GM13976 (cell line): ENCODE results near the gene ARHGAP18.

Experiments
- DNase-seq: peaks from one replicate; pipeline ENCODE4 v3.0.0; 2012; ENCODE audit warnings: low spot score
- CTCF ChIP-seq: IDR thresholded peaks from 2 replicates; pipeline ENCODE4 v1.5.1; 2012; ENCODE audit warnings: borderline replicate concordance, mild to moderate bottlenecking; ENCODE audit not compliant: insufficient read depth; ENCODE audit errors: extremely low read depth, missing control alignments, control extremely low read depth
- in situ Hi-C: fragments of 300-500 bp; cut with MboI; formaldehyde crosslinking; loops from one replicate; pipeline ENCODE4 v1.12.0; 2022; ENCODE audit warnings: low sequenced_read_pairs, mixed read lengths, inconsistent platforms; ENCODE audit not compliant: unreplicated experiment

The ARHGAP18 gene

GRCh38 chr6:129740013-129740412, 30.0 kb upstream of the ARHGAP18 start:
- DNase-seq, result no peak
- no peak for TF ChIP-seq CTCF
- in situ Hi-C loops, result loop anchor here (10.0 kb wide), 1 partner anchor 235 kb away; no protein-coding TSS in a partner anchor

- DNase-seq, result no peak
- in situ Hi-C loops, result no loop called here
- no peak for TF ChIP-seq CTCF
Measured at GRCh38 chr6:129736105-129736504, 26.1 kb upstream of the ARHGAP18 start.

DNA sequence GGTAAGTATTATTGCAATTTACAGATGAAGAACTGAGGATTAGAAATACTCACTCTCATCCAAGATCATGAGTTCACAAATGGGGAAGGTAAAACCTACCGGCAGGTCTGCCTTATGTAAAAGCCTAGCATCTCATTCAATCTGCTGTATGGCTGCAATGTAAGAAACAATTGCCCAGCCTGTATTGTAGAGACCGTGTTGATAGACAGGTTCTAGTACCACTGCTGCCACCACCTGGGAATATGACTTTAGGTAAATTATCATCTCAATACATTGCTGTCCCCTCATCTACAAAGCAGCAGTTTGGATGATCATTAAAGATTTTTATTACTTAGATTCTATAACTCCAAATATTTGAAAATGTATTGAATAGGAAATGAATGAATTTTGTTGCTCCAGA, 23.3 kb upstream of the ARHGAP18 start:
- DNase-seq, result no peak
- in situ Hi-C loops, result no loop called here
- no peak for TF ChIP-seq CTCF

DNA sequence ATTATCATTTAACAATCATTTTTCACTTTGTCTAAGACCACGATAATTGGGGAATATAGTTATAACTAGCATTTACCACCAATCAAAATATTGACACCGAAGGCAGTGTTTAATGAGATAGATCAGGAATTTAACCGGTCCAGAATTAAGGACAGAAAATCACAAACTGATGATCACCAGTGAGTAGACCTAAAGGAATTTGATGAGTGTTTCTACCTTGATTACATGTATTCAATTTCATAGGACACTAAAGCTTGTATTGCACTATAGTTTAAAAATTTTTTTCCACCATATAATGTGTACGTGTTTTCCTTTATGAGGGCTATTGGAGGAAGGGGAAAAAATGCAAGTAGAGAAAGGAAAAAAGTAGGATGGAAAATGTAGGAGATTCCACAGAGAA, 22.6 kb upstream of the ARHGAP18 start:
- no peak for TF ChIP-seq CTCF
- in situ Hi-C loops, result no loop called here
- DNase-seq, result no peak

- in situ Hi-C loops, result no loop called here
- TF ChIP-seq CTCF, result no peak
- DNase-seq, result no peak
Measured at GRCh38 chr6:129732034-129732433, 22.1 kb upstream of the ARHGAP18 start.

DNA sequence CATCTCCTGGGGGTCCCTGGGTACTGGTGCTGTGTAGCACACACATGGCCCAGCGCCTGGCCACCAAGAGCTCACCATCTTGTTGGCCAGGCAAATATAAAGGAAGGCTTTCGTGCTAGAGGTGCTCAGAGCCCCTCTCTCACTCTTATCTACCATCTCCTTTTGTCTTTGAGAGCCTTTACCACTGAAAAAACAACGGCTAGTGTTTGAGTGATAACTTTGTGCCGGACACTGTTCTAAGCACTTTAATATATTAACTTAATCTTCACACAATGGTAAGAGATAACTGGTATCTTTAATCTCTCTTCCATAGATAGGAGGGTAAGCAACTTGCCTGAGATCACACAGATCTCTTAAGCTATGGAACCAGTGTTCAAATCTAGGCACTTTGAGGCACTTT, 21.5 kb upstream of the ARHGAP18 start:
- DNase-seq, result no peak
- in situ Hi-C loops, result no loop called here
- TF ChIP-seq CTCF, result no peak
